Fibroblast of the aortic adventitia (primary cell): ENCODE results near the gene WDFY3. TPM values are rescaled to one million over a fixed set of nuclear protein-coding genes. Genes with fewer than 3 reads are reported as not detected.

Experiments used
- DNase-seq: peaks from one replicate; pipeline ENCODE4 v3.0.0-alpha.2; 2010; ENCODE audit warnings: low read depth
- H3K4me3 ChIP-seq: 2 replicates; pipeline ENCODE4 v1.5.1; 2011; ENCODE audit warnings: low read depth, mild to moderate bottlenecking, control low read depth, low read length, moderate library complexity
- total RNA-seq: library from RNA; depleted of rRNA; stranded (reverse); fragments of >200 nt; gene quantifications from 2 replicates; pipeline ENCODE4 v1.2.3, GENCODE V29; 2012; ENCODE audit warnings: low replicate concordance
- TF ChIP-seq, protein P1 (sequence below): IDR thresholded peaks from 2 replicates; pipeline ENCODE4 v1.5.1; 2011; ENCODE audit warnings: mild to moderate bottlenecking, low read length, control low read depth, inconsistent platforms; ENCODE audit not compliant: insufficient read depth

WDFY3 gene
- total RNA-seq, 1 donor, result 86.9 TPM

DNA sequence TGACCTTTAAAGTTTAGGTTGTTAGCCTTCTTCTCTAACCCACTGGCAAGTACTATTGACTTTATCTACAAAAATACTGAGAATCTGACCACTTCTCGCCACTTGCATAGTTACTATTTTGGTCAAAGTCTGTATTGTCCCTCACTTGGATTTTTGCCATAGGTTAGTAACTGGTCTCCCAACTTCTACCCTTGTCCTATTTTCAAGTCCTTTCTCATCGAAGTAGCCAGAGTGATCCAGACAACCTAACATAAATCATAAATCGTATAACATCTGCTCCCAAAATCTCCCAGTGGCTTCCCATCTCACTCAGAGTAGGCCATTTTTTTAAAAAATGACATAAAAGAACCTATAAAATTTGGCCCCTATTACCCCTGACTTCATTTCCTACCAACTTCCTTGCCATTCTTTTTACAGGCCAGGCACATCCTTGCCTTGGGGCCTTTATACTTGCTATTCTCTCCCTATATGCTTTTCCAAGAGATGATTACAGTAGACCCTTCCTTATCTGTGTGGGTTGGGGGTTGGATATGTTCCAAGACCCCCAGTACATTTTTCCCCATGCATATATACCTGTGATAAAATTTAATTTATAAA is 29.0 kb downstream of the WDFY3 start:
- TF ChIP-seq, protein P1, sequence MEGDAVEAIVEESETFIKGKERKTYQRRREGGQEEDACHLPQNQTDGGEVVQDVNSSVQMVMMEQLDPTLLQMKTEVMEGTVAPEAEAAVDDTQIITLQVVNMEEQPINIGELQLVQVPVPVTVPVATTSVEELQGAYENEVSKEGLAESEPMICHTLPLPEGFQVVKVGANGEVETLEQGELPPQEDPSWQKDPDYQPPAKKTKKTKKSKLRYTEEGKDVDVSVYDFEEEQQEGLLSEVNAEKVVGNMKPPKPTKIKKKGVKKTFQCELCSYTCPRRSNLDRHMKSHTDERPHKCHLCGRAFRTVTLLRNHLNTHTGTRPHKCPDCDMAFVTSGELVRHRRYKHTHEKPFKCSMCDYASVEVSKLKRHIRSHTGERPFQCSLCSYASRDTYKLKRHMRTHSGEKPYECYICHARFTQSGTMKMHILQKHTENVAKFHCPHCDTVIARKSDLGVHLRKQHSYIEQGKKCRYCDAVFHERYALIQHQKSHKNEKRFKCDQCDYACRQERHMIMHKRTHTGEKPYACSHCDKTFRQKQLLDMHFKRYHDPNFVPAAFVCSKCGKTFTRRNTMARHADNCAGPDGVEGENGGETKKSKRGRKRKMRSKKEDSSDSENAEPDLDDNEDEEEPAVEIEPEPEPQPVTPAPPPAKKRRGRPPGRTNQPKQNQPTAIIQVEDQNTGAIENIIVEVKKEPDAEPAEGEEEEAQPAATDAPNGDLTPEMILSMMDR, result no peak
- DNase-seq, result no peak
- H3K4me3 ChIP-seq, result no peak overlapping the region

DNA sequence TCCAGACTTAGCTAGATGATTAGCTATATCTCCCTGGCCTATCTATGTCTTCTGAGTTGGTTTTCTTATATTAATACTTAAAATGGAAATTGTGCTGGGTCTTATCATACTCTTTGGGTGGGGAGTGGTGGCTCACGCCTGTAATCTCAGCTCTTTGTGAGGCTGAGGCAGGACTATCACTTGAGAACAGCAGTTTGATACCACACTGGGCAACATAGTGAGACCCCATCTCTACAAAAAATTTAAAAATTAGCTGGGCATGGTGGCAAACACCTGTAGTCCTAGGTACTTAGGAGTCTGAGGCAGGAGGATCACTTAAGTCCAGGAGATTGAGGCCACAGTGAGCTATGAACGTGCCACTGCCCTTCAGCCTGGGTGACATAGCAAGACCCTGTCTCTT is 30.4 kb downstream of the WDFY3 start:
- TF ChIP-seq, protein P1, result no peak
- DNase-seq, result no peak

GRCh38 chr4:84932462-84932861 is 34.0 kb downstream of the WDFY3 start:
- TF ChIP-seq, protein P1, result no peak
- H3K4me3 ChIP-seq, result no peak overlapping the region
- DNase-seq, result no peak

More for the DNA sequence above, 30.4 kb downstream of the WDFY3 start:
- no peak overlapping the region for H3K4me3 ChIP-seq

DNA sequence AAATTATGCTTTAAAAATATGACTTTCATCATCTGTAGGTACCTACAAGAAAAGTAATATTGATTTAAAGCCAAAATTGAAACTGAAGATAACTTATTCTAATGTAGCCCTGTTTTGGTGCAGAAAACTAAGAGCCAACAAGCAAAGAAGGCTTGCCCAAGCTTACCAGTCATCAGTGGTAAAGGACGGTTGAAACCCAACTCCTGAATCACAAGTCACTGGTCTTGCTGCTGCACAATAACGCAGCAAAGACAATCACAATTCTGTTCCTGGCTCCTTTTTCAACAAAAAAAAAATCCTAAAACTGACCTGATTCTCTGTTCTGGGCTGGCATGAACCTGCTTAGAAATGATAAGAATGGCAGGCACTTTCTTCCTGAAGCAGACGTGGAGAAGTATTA is 34.5 kb downstream of the WDFY3 start:
- no peak overlapping the region for H3K4me3 ChIP-seq

DNA sequence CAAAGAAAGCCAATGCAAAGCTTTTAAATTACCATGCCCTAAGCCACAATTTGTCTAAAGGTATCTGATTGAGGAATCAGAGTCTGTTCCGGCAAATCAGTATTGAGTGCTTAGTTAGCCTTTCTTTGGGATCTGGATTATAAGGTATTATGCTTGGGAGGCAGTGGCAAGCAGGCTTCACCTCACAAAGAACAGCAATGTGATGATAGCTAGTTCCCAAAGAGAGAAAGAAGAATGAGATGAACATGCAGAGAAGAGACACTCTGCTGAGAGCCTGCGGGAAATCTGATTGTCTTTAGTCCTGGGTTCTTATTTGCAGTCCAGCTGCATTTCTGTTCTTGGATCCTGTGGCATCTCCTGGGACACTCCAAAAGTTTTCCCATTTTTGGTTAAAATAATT is 35.2 kb downstream of the WDFY3 start:
- DNase-seq, result no peak
- no peak overlapping the region for H3K4me3 ChIP-seq
- TF ChIP-seq, protein P1, result no peak

More for the DNA sequence above, 34.5 kb downstream of the WDFY3 start:
- TF ChIP-seq, protein P1, result no peak
- no peak for DNase-seq

GRCh38 chr4:84928089-84928488 is 38.4 kb downstream of the WDFY3 start:
- no peak for DNase-seq
- no peak overlapping the region for H3K4me3 ChIP-seq
- TF ChIP-seq, protein P1, result no peak

DNA sequence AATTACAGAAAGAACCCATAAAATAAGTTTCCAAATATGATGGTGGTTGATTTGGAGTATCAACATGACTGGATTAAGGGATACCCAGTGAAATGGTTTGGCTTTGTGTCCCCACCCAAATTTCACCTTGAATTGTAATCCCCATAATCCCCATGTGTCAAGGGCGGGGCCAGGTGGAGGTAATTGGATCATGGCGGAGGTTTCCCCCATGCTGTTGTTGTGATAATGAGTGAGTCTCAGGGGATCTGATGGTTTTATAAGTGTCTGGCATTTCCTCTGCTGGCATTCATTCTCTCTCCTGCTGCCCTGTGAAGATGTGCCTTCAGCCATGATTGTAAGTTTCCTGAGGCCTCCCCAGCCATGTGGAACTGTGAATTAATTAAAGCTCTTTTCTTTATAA is 39.1 kb downstream of the WDFY3 start:
- H3K4me3 ChIP-seq, result no peak overlapping the region
- TF ChIP-seq, protein P1, result no peak
- DNase-seq, result no peak
